Liver (tissue), 3 donors: Measurements from ENCODE around the gene COP1.

ENCODE experiments used
- ATF3 ChIP-seq: IDR thresholded peaks from 2 replicates; pipeline ENCODE4 v1.6.1; 2016; ENCODE audit warnings: antibody characterized with exemption
- CTCF ChIP-seq: fragments of 150-350 bp; IDR thresholded peaks from 2 replicates; pipeline ENCODE4 v1.5.1; 2017; ENCODE audit warnings: improper control_type of control experiment, low read depth, low read length; ENCODE audit not compliant: missing input control
- FOXA1 ChIP-seq: IDR thresholded peaks from 2 replicates; pipeline ENCODE4 v1.6.1; 2016; ENCODE audit warnings: antibody characterized with exemption
- GABPA ChIP-seq, 2 donors: IDR thresholded peaks in 1 of 2; conservative IDR thresholded peaks in 1 of 2; 2 replicates each; pipeline ENCODE4 v1.6.1; 2016; ENCODE audit warnings: antibody characterized with exemption in 2 of 2, mild to moderate bottlenecking in 1 of 2, moderate library complexity in 1 of 2
- JUND ChIP-seq, 2 donors: IDR thresholded peaks; 2 replicates each; pipeline ENCODE4 v1.6.1; 2016; ENCODE audit warnings: antibody characterized with exemption in 2 of 2
- MAX ChIP-seq: IDR thresholded peaks from 2 replicates; pipeline ENCODE4 v1.6.1; 2016; ENCODE audit warnings: antibody characterized with exemption
- RAD21 ChIP-seq, 2 donors: IDR thresholded peaks; 2 replicates each; pipeline ENCODE4 v1.6.1; 2016; ENCODE audit warnings: antibody characterized with exemption in 2 of 2, mild to moderate bottlenecking in 2 of 2
- REST ChIP-seq: IDR thresholded peaks from 2 replicates; pipeline ENCODE4 v1.6.1; 2016; ENCODE audit warnings: antibody characterized with exemption, mild to moderate bottlenecking
- RXRA ChIP-seq, 2 donors: IDR thresholded peaks; 2 replicates each; pipeline ENCODE4 v1.6.1; 2017 to 2018; ENCODE audit warnings: antibody characterized with exemption in 2 of 2, mild to moderate bottlenecking in 1 of 2
- TAF1 ChIP-seq: conservative IDR thresholded peaks from 2 replicates; pipeline ENCODE4 v1.6.1; 2016; ENCODE audit warnings: antibody characterized with exemption, mild to moderate bottlenecking
- YY1 ChIP-seq: IDR thresholded peaks from 2 replicates; pipeline ENCODE4 v1.6.1; 2016; ENCODE audit warnings: antibody characterized with exemption, mild to moderate bottlenecking
- ZBTB33 ChIP-seq: IDR thresholded peaks from 2 replicates; pipeline ENCODE4 v1.6.1; 2016; ENCODE audit warnings: antibody characterized with exemption
- donor health status: healthy.
- donor health status: healthy.

GRCh38 chr1:175895966-175896365 lies 311.1 kb downstream of the COP1 start:
- TF ChIP-seq CTCF (no peak), REST (no peak), RAD21 (IDR thresholded peaks at IDR 0.05) (no peak), ZBTB33 (no peak), ATF3 (no peak), GABPA (IDR thresholded peaks at IDR 0.05 in 1 of 2, conservative IDR thresholded peaks at IDR 0.05 in 1 of 2) (no peak), MAX (no peak), FOXA1 (no peak), TAF1 (no peak), RXRA (IDR thresholded peaks at IDR 0.05) (no peak), YY1 (no peak), JUND (IDR thresholded peaks at IDR 0.05) (no peak)
